KBM-7 (cell line): ENCODE measurements around the gene MGMT.

Experiments
- DNase-seq: peaks from one replicate; pipeline ENCODE4 v3.0.0-alpha.2; 2015
- in situ Hi-C: fragments of 300-500 bp; cut with MboI; formaldehyde crosslinking; loops from 2 replicates; pipeline ENCODE4 v1.14.3; 2020; ENCODE audit warnings: low sequenced_read_pairs, low pct_unique_long_range_greater_than_20kb, mixed read lengths

MGMT gene

DNA sequence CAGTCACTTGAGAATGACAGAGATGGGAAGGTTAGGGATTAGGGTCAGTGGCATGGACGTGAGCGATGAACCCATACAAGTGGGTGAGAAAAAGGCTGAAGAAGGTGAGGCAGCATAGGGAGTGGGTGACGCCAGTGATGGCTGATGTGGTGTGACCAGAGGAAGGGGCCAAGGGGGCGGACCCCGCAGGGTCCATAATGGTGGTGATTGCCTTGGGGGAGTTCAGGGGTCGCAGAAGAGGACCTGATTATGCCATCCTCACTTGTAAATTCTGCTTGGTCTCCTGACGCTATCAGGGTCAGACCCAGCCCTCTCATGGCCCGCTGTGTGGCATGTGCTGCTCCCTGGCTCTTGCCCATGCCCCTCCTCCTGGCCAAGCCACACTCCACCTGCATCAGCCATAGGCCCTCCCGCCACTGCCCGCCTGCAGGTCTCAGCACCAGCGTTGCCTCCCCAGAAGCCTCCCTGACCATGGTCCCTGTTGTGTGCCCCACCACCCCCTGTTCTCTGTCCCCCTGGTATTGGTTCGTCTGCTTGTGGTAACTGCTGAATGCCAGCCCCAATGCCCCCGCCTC is 261.3 kb downstream of the MGMT start:
- no peak for DNase-seq
- in situ Hi-C loops, result no loop called here

DNA sequence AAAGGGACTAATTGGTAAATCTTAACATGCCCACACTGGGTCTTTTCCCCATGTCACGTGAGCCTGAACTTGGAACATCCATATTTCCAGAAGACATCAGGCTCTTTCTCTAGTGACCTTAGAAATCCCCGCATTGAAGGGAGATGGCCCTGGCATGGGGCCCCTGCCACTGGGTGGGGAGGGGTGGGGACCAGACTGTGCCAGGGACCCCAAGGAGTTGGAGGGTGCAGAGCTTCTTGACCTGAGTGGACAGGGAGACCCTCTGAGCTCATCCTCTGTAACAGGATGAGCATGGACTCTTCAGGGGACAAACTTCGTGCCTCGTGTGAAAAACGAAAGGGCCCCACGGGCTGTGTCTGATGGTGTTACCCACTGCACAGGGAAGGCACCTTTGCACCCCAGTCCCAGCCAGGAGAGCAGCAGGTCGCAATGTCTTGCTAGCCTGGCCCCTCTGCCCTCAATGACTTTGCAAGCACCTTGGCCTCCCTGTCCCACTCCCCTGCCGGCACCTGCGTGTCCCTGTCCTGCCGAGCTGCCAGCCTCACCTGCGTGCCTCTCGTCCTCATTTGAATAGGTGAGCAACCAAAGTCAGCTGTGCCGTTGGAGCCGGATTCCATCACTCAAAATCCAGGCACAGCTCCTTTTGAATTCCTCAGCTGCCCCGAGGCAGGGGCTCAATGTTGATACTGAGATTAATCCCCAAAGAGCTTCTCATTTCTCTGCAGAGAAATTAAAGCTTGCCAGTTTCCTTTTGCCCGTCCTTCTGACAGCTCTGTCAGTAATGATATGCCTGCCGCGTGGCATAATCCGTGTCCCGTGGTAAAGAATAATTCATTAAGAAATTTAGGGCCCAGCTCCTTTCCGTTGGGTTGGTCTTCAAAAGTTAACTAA is 262.1 kb downstream of the MGMT start:
- DNase-seq, result no peak
- in situ Hi-C loops, result no loop called here

DNA sequence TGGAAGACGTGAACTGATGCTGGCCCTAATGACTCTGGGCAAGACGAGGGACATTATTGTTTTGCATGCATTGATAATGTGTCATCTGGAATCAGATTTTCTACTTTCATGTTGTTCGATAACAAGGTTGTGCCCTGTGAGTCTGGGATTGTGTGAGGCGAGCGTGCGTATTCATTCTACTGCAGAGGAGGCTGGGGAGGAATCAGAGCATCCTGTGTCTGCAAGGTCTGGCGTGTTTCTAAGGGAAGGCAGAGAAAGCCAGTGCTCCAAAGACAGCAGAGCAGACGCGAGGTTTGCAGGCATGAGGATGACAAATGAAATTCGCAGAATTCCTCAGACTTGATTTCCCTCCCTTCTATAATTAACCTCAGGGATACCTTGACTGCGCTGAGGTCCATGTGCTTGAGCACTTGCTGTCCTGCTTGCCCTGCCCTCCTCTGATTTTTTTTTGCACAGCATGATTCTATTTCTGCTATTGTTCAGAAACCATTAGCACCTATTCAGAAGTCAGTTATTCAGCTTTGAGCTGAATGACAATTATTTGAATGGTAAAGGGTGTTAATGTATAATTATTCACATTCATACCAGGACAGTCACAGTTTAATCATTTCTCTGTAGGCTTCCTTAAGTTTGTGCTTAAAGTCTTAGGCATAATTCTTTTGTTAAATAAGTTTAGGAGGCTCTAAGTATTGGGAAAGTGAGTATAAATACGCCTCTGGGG is 263.4 kb downstream of the MGMT start:
- DNase-seq, result no peak
- in situ Hi-C loops, result no loop called here

DNA sequence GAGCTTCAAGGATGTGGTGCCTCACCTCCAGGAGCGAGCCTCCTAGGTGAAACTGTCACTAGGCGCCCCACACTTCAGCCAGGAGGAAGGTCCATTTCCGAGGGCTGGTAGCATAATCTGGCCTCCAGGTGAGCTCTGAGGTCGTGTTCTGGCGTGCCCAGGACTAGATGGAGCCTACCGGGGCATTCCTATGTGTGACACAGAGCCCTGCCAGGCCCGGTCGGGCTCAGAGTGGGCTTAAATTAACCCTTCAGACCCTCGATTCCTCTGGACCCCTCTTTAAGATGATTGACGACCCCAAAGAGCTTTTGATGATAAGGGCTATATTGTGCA is 263.9 kb downstream of the MGMT start:
- no peak for DNase-seq
- in situ Hi-C loops, result no loop called here

DNA sequence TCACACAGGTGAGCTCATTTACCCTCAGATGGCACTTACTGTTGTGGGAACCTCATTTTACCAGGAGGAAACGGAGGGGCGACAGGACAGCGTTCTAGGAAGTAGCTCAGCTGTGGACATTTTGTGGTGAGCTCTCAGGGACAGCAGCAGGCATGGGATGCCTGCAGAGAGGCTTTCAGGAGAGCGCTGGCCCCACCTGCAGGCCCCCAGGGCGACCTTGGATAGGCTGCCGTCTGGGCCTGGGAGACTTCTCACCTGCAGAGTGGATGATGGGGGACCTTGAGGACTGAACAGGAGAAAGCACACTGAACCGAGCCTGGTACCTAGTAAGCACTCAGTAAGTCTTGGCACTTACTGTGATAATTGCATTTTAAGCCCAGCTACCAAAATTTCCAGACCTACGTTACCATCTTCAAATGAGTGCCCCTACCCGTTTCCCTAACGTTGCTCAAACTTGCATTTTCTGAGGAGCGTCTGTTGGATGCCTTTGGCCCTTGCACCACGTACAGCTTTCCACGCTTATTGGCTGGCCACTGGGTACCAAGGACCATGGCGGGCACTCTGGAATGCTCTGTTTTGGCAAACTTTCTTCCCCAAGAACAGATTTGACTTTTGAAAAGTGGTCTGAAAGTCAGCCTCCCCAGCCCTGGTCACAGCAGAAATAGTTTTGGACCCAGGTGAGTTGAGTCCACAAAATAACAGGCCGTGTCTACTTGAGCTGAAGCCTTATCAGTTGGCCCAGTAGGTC is 273.7 kb downstream of the MGMT start:
- in situ Hi-C loops, result no loop called here
- no peak for DNase-seq

DNA sequence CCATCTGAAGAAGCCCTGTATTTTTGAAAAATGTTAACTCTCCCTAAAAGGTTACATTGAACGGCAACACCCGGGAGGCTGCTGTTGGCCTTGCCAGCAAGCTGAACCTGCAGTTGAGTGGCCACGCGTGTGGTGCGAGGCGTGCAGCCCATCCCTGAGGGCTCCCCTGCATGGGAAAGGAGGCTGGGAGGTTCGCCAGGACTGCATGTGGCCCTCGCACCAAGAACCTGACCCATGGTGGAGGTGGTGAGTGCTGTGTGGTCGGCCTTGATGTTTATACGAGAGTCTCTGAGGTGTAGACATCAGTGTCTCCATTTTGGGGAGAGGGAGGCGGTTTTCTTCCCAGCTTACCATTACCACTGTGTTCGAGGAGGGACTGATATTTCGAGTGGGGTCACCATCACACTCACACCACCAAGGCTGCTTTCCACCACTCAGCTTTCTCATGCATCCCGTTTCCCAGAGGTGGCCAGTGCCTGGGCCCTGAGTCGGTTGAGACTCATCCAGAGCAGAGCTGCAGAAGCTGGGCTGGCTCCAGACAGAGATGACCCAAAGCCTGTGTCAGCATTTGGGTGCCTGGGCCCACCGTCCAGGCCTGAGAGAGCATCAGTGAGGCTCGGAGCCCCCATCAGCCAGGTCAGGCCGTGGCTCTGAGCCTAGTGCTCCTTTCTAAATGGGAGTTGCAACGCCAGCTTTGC is 274.4 kb downstream of the MGMT start:
- no peak for DNase-seq
- in situ Hi-C loops, result no loop called here

DNA sequence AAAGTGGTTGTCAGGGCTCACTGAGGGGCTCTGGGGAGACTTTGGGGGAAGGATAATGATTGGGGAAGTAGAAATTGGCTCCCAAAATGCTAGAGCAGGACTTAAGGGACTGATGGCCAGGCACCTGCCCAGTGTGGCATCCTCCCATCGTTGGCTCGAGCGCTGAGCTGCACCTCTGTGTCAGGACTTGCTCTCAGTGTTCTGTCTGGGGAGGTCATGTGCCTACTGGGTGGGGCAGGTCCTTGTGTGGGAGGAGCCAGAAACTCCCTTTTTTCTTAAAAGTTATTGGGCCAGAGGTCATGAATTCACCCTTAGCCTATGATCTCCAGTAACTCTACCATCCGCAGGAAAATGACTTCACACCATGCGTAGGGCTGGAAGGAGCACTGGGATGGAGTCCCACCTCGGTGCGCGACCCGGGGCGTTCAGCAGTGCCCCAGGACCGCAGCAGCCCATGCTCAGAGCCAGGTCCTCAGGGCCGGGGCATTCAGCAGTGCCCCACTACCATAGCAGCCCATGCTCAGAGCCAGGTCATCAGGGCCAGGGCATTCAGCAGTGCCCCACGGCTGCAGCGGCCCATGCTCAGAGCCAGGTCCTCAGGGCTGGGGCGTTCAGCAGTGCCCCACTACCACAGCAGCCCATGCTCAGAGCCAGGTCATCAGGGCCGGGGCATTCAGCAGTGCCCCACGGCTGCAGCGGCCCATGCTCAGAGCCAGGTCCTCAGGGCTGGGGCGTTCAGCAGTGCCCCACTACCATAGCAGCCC is 275.1 kb downstream of the MGMT start:
- in situ Hi-C loops, result no loop called here

DNA sequence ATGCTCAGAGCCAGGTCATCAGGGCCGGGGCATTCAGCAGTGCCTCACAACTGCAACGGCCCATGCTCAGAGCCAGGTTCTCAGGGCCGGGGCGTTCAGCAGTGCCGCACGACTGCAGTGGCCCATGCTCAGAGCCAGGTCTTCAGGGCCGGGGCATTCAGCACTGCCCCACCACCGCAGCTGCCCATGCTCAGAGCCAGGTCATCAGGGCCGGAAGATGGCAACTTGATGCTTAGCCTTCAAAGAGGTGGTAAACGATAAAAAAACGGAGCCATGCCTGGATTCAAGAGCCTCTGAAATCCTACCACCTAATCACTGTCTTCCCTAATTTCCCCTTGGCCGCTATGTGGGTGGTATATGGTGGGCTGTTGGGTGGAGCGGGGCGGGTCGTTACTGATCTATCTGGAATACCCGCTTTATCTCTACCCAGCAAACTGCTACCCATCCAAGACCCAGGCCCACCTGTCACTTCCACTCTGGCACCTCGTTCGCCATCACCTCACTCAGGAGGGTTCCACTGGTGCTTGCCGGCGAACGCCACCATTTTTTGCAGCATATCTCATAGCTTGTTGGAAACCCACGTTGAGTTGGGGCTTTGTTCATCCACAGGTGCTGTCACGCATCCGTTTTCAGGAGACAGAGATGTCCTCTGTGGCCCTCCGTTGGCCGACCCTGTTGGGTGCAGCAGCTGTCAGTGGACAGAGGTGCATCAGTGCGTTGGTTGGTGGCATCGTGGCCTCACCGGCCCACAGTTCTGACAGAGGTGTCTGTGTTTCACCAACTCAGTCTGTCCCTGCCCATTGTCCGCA is 275.9 kb downstream of the MGMT start:
- in situ Hi-C loops, result no loop called here
- DNase-seq, result no peak

More for the DNA sequence above, 275.1 kb downstream of the MGMT start:
- DNase-seq, result no peak

DNA sequence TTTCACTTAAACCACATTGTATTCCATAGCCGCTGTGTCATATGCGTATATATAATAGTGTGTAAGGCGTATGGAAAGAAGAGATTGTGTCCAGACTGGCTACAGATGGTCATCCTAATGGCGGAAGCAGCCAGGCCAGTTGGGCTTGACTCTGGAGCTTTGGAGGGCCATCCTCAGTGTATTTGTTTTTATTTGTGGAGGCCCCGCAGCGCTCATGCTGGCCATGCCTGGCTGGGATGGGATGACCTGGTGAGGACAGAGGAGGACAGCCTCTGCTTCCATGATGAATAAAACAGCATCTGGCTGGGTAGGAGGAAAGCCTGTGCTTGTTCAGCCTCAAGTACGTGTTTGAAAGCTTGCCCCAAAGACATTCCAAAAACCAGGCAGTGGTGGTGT is 276.7 kb downstream of the MGMT start:
- in situ Hi-C loops, result no loop called here
- no peak for DNase-seq

DNA sequence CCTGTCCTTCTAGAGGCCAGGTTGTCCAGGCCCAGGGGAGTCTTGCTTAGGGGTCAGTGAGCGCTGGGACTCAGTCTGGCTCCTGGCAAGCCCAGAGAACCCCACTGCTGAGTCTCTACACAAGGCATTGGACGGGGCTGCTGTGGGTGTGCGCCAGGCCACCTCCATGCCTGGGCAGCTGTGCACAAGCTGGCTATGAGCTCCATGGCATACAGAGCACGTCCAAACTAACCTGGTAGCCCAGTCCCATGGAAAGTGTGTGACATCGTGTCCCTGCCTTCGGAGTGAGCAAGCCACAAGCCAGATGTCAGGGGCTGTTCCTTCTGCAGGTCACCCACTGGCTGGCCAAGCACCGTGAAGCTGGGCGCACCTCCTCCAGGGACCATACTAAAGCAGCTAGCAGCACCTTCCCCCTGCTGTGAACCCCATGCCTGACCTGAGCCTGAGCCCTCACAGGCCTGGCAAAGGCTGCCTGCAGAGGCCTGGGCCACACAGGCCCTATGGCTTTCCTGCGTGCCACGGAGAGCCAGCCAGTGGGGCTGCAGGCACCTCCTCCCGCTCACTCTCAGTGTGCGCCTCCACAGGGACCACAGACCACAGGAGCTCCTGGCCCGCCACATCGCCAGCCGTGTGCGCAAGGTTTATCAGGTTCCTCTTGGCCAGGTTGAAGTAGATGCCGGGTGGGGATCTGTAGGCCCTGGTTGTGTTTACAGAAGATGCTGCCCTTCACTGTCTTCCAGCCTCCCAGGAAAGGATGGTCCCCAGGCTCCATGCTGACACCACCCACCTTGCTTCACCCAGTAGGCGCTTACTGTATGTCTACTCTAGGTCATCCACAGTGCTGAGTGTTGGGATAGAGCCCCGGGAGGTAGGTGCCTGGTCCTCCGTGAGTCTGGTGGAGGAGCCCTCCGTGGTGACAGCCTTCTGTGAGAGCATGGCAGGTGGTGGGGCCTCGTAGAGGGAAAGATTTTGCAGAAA is 277.4 kb downstream of the MGMT start:
- in situ Hi-C loops, result no loop called here

DNA sequence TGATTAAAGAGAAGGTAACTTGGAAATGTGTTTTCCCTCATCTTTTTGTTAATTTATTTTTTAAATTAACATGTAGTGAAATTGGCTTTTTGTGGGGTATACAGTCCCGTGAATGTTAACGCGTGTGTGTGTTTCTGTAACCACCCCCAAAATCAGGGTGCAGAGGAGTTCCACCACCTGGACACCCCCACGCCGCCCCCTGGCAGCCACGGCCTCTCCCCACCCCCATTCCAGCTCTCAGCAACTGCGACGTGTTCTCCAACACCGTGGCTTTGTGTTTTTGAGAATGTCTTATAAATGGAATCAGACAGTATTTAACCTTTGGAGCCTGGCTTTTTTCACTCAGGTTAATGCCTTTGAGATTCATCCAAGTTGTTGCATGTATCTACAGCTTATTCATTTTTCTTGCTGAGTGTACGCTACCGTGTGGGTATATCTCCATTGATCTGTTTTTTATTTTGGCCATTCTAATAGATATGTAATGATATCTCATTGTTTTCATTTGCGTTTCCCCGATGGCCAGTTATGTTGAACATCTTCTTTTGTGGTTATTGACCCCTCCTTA is 278.2 kb downstream of the MGMT start:
- in situ Hi-C loops, result no loop called here
- DNase-seq, result no peak

More for the DNA sequence above, 277.4 kb downstream of the MGMT start:
- DNase-seq, result no peak

DNA sequence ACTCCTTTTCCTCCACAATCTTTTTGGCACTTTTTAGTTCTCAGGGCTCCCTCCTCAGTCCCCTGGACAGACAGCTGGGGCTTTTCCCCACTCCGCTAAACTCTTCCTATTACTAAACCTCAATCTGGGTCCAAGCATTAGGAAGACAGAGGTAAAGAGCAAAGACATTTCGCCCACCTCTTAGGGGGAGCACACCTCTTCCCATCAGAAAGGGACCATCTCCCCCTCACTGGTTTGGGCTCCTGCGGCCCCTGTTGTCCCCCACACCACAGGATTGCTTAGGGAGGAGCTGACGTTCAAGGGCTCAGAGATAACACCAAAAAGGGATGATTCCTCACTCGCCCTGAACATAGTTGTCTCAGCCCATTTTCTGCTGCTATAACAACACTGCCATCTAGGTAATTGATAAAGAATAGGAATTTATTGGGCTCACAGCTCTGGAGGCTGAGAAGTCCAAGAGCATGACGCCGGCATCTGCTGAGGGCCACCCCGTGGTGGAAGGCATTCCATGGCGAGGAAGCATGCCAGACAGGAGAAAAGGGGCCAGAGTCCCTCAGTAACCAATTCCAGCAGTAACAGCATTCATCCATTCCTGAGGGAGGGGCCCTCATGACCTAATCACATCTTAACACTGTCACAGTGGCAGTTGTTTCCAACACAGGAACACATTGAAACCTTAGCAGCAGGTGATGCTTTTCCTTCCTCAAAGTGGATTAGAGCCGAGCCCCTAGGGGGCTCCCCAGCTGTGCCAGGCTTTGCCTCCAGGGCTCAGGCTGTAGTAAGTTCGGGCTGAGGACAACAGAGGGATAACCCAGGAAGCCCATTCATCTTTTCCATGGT is 287.4 kb downstream of the MGMT start:
- no peak for DNase-seq
- in situ Hi-C loops, result no loop called here

DNA sequence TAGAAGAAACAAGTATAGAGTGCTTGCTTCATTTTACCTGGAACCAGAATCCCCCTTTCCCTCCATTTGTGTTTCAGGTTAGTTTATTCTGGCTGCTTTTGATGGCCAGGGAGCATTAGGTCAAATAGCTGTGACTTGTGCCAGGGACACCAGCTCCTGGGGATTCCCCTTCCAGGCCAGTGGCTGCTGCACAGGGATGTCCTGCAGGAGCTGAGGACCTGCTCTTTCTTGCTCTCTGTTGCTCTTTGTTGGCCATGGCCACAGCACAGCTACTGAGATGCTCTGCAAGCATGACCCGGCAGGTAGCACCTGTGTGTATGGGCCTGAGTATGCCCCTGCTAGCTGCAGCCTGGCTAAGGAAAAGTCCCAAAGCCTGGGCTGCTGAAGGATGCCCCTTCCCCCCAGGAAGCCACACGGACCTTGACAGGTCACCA is 288.1 kb downstream of the MGMT start:
- DNase-seq, result no peak
- in situ Hi-C loops, result no loop called here

DNA sequence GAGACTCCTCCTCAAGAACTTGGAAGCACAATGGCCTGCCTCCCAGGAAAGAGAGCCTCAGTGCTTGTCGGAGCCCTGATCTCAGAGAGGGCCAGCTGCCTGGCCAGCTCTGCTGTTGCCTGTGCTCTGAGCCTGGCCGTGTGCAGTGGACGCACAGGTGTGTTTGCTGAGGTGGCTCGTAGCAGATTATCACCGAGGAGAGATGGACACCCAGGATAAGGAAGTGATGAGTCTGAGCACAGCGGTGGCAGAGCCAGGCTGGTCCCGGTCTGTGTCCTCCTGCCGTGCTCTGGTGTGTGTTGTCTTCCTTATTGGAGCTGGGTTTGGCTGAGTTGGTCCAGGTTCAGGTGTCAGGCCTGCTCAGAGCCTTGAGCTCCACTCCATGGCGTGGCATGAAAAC is 288.6 kb downstream of the MGMT start:
- no peak for DNase-seq
- in situ Hi-C loops, result no loop called here
